OCI-LY7 (cell line): ENCODE data around the gene PLPPR2.

Experiments
- EZH2phosphoT487 ChIP-seq: fragments of 200-600 bp; sonication (generic); IDR thresholded peaks from 2 replicates; pipeline ENCODE4 v1.6.1; 2018; ENCODE audit warnings: low read depth, borderline replicate concordance, mild to moderate bottlenecking, mixed run types, antibody characterized with exemption, low read length, moderate library complexity, mixed read lengths
- TF ChIP-seq, protein P1 (sequence below): fragments of 200-600 bp; sonication (generic); conservative IDR thresholded peaks from 2 replicates; pipeline ENCODE4 v1.5.1; 2014; ENCODE audit warnings: mild to moderate bottlenecking, antibody characterized with exemption, low read length, moderate library complexity, mixed read lengths

DNA sequence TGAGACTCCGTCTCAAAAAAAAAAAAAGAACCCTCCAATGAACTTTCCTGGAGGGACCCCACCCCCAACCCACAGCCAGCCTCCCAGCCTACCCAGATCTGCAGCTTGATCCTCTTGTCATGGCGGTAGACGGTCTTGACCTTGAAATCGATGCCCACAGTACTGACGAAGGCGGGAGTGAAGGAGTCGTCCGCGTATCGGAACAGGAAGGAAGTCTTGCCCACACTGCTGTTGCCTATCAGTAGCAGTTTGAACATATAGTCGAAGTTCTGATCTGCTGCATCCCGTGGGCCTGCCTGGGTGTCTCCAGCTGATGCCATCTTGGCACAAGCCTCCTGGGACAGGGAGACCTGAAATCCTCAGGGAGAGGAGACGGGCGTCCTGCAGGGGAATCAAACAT is 18.2 kb upstream of the PLPPR2 start:
- TF ChIP-seq, protein P1, sequence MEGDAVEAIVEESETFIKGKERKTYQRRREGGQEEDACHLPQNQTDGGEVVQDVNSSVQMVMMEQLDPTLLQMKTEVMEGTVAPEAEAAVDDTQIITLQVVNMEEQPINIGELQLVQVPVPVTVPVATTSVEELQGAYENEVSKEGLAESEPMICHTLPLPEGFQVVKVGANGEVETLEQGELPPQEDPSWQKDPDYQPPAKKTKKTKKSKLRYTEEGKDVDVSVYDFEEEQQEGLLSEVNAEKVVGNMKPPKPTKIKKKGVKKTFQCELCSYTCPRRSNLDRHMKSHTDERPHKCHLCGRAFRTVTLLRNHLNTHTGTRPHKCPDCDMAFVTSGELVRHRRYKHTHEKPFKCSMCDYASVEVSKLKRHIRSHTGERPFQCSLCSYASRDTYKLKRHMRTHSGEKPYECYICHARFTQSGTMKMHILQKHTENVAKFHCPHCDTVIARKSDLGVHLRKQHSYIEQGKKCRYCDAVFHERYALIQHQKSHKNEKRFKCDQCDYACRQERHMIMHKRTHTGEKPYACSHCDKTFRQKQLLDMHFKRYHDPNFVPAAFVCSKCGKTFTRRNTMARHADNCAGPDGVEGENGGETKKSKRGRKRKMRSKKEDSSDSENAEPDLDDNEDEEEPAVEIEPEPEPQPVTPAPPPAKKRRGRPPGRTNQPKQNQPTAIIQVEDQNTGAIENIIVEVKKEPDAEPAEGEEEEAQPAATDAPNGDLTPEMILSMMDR = no peak
- no peak for TF ChIP-seq EZH2phosphoT487
